ENCODE data around the gene LYPLA2. TPM values are rescaled to one million over a fixed set of nuclear protein-coding genes. Genes with fewer than 3 reads are reported as not detected.
A peak's percentile ranks its signal among the peaks of the same experiment; 100 is the strongest.

The LYPLA2 gene
- total RNA-seq, 2 experiments from 2014 or later = 37.4 to 37.7 TPM

DNA sequence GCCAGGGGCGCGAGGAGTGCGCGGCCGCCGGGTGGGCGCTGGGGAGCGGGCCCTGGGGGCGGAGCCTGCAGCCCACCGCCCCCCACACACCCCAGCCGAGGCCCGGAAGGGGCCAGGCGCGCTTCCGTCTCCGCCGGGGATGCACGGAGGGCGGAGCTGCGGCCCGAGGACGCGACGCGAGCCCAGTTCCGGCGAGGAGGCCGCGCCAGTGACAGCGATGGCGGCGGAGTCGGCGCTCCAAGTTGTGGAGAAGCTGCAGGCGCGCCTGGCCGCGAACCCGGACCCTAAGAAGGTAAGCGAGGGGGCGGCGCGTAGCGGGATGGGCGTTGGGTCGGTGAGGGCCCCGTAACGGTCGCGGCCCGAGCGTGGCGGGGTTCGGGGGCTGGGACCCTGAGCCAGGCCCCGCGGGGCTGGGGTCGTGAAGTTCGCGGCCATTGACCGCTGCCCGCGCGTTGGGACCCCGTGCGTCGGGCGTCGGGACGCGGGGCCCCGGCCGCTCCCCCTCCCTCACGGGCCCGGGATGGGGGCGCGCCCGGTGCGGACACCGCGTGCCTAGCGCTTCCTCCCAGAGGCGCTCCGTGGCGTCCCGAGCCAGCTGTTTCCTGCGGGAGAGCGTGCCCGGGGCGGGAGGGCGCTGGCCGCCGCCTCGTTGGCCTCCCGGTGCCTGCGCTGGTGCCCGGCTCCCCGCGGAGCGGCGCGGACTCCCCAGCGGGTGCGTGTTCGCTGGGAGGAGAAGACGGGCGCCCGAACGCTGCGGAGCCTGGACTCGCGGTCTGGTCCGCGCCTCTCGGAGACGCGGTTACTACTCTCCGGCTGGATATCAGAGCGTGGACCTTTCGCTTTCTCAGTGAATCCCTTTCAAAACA is 47.4 kb upstream of the LYPLA2 start, which contains the start of gene ELOA:
ELOA (plus strand) TSS at position 185 of the 866 bp plus-strand sequence; CDS start at position 218, 33 bp downstream.
- peak within 1 kb of the TSS; percentile 95 for H3K4me3 Mint-ChIP-seq
- ChIA-PET CTCF (interaction anchor here (0.8 to 1.6 kb wide), 4 partner anchors 12 to 52 kb away, joined by 3 to 8 read pairs (median 4); partner anchors contain the start of gene RPL11), POLR2A (interaction anchor here (0.7 to 1.9 kb wide), 15 partner anchors 10 to 725 kb away, joined by 3 to 27 read pairs (median 5); partner anchors contain the start of genes HMGCL, KDM1A, LYPLA2 and PITHD1)
- H3K27me3 Mint-ChIP-seq = no peaks in the 10 kb centered on the region
- DNase-seq = peak; percentile 59 to 90 (median 74)
- Histone ChIP-seq H3K9me3 (ENCODE audit: control insufficient read depth in 1 of 2, insufficient read depth in 1 of 2, low read length in 2 of 2) (no peaks in the 10 kb centered on the region), H3K4me1 (ENCODE audit: insufficient read depth, low read length) (peaks cover 24% of the 10 kb centered on the region), H3K27ac (ENCODE audit: low read depth in 1 of 2, low read length in 2 of 2) (peak within 1 kb of the TSS; percentile 79 to 90), H3K4me3 (ENCODE audit: low read length) (peak within 1 kb of the TSS; percentile 80), H3K36me3 (ENCODE audit: insufficient read depth, low read length) (peaks cover 7% of the 10 kb centered on the region), H3K27me3 (ENCODE audit: control insufficient read depth in 1 of 2, insufficient read depth in 2 of 2, low read length in 2 of 2) (no peaks in the 10 kb centered on the region)
- peaks cover 38% of the 10 kb centered on the region for H3K36me3 Mint-ChIP-seq (ENCODE audit: low read depth)
- peaks cover 55% of the 10 kb centered on the region for H3K4me1 Mint-ChIP-seq (ENCODE audit: low read depth)
- ATAC-seq (ENCODE audit: poor library complexity) = peak; percentile 93
- TF ChIP-seq, protein P1, sequence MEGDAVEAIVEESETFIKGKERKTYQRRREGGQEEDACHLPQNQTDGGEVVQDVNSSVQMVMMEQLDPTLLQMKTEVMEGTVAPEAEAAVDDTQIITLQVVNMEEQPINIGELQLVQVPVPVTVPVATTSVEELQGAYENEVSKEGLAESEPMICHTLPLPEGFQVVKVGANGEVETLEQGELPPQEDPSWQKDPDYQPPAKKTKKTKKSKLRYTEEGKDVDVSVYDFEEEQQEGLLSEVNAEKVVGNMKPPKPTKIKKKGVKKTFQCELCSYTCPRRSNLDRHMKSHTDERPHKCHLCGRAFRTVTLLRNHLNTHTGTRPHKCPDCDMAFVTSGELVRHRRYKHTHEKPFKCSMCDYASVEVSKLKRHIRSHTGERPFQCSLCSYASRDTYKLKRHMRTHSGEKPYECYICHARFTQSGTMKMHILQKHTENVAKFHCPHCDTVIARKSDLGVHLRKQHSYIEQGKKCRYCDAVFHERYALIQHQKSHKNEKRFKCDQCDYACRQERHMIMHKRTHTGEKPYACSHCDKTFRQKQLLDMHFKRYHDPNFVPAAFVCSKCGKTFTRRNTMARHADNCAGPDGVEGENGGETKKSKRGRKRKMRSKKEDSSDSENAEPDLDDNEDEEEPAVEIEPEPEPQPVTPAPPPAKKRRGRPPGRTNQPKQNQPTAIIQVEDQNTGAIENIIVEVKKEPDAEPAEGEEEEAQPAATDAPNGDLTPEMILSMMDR (IDR thresholded peaks at IDR 0.05) = no peak
- H3K9me3 Mint-ChIP-seq = no peaks in the 10 kb centered on the region
- H3K27ac Mint-ChIP-seq = peak within 1 kb of the TSS; percentile 88
- intact Hi-C loops (cut with DNase I, micrococcal nuclease) = loop anchor here (1.0 to 5.0 kb wide), 7 partner anchors 34 to 904 kb away; partner anchors contain the start of genes RPL11 (in 2 of the 2), GALE (in 1 of the 2), PITHD1 (in 1 of the 2) and ZNF436 (in 1 of the 2)

DNA sequence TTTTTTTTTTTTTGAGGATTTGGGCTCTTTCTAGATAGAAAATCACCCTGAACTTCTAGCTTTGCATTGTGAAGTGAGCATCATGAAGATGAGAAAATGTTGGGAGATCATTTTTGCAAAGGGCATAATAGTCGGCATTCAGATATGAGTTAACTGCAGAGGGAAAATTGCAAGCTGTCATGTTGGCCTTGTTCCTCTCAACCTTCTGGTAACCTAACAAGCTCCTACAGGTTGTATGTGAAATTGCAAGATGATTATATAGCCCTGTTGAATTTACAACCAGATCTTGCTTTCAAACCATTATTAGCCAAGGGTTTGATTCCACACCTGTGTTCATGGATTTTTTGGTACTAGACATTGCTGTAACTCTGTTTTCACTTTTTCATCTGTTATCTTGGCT is 45.4 kb upstream of the LYPLA2 start:
- Mint-ChIP-seq H3K27ac (peak overlapping the region; percentile 86), H3K9me3 (no peaks in the 10 kb centered on the region), H3K4me1 (ENCODE audit: low read depth) (peaks cover 59% of the 10 kb centered on the region), H3K36me3 (ENCODE audit: low read depth) (peaks cover 54% of the 10 kb centered on the region), H3K27me3 (no peaks in the 10 kb centered on the region), H3K4me3 (peak overlapping the region; percentile 95)
- CTCF ChIA-PET = interaction anchor here (1.2 to 2.2 kb wide), 4 partner anchors 26 to 108 kb away, joined by 3 to 9 read pairs (median 5); partner anchors contain the start of gene RPL11
- POLR2A ChIA-PET = no interaction called here
- peaks cover 24% of the 10 kb centered on the region for H3K4me1 ChIP-seq (ENCODE audit: insufficient read depth, low read length)
- H3K27me3 ChIP-seq (ENCODE audit: control insufficient read depth in 1 of 2, insufficient read depth in 2 of 2, low read length in 2 of 2) = no peaks in the 10 kb centered on the region
- ATAC-seq (ENCODE audit: poor library complexity) (no peak), DNase-seq (peak in 3 of 14 experiments; percentile 34 to 60 (median 54))
- H3K4me3 ChIP-seq (ENCODE audit: low read length) = no peak overlapping the region
- intact Hi-C loops (cut with DNase I, micrococcal nuclease) = no loop called here
- H3K36me3 ChIP-seq (ENCODE audit: insufficient read depth, low read length) = peaks cover 20% of the 10 kb centered on the region
- H3K27ac ChIP-seq (ENCODE audit: low read depth in 1 of 2, low read length in 2 of 2) = no peak overlapping the region
- H3K9me3 ChIP-seq (ENCODE audit: control insufficient read depth in 1 of 2, insufficient read depth in 1 of 2, low read length in 2 of 2) = no peaks in the 10 kb centered on the region
- TF ChIP-seq, protein P1 (IDR thresholded peaks at IDR 0.05) = no peak

DNA sequence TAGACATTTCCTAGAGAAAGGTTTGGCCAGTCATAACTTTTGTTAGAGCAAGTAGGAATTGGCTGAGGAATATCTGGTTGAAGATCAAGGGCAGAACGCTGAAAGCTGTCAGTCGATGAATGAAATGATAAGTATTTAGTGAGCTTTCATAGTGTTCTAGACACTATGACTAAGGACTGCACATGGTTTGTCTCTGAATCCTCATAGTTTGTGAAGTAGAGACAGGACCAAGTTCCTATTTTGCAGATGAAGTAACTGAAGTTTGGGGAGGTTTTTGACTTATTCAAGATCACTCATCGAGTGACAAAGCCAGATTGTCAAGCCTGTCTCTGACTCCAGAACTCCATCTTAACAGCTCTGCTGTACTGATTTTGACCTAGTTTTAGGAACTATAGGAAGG is 42.9 kb upstream of the LYPLA2 start:
- no peaks in the 10 kb centered on the region for H3K27me3 Mint-ChIP-seq
- Histone ChIP-seq H3K4me3 (ENCODE audit: low read length) (no peak overlapping the region), H3K27ac (ENCODE audit: low read depth in 1 of 2, low read length in 2 of 2) (no peak overlapping the region), H3K4me1 (ENCODE audit: insufficient read depth, low read length) (peaks cover 18% of the 10 kb centered on the region), H3K27me3 (ENCODE audit: control insufficient read depth in 1 of 2, insufficient read depth in 2 of 2, low read length in 2 of 2) (no peaks in the 10 kb centered on the region), H3K36me3 (ENCODE audit: insufficient read depth, low read length) (peaks cover 45% of the 10 kb centered on the region), H3K9me3 (ENCODE audit: control insufficient read depth in 1 of 2, insufficient read depth in 1 of 2, low read length in 2 of 2) (no peaks in the 10 kb centered on the region)
- CTCF ChIA-PET = interaction anchor here (1.5 kb wide), 1 partner anchor 24 kb away, joined by 4 read pairs; no protein-coding TSS in a partner anchor
- no peaks in the 10 kb centered on the region for H3K9me3 Mint-ChIP-seq
- H3K4me1 Mint-ChIP-seq (ENCODE audit: low read depth) = peaks cover 52% of the 10 kb centered on the region
- POLR2A ChIA-PET = no interaction called here
- peak overlapping the region; percentile 45 for H3K4me3 Mint-ChIP-seq
- TF ChIP-seq, protein P1 (IDR thresholded peaks at IDR 0.05) = no peak
- ATAC-seq (ENCODE audit: poor library complexity) (no peak), DNase-seq (no peak)
- intact Hi-C loops (cut with DNase I, micrococcal nuclease) = no loop called here
- peaks cover 64% of the 10 kb centered on the region for H3K36me3 Mint-ChIP-seq (ENCODE audit: low read depth)
- H3K27ac Mint-ChIP-seq = peak overlapping the region; percentile 73
